Heart left ventricle (tissue), 16 donors: ENCODE measurements around the gene MAN2A2. TPM values are rescaled to one million over a fixed set of nuclear protein-coding genes. Genes with fewer than 3 reads are reported as not detected.

Source experiments
- ATAC-seq, 4 donors: fragments of 200-7000 bp; cut with Tn5 transposase; one replicate each; pipeline ENCODE4 v1.9.1; 2020 to 2022; ENCODE audit warnings: moderate library complexity in 4 of 4, mild to moderate bottlenecking in 3 of 4, moderate number of reproducible peaks in 1 of 4
- DNase-seq, 5 donors: peaks; one replicate each; pipeline ENCODE4 v3.0.0-alpha.2; 2020
- H3K27ac ChIP-seq, 12 donors: fragments of 200-600 bp; sonication (generic) in 4 of 12; one replicate each; pipeline versions ENCODE4 v1.5.0 to v1.8.0; 2016 to 2022; ENCODE audit warnings: mild to moderate bottlenecking in 2 of 12
- H3K27me3 ChIP-seq, 9 donors: fragments of 200-600 bp; sonication (generic) in 2 of 9; one replicate each; pipeline versions ENCODE4 v1.5.1 to v1.8.0; 2016 to 2022; ENCODE audit warnings: mild to moderate bottlenecking in 3 of 9
- H3K36me3 ChIP-seq, 9 donors: fragments of 200-600 bp; sonication (generic) in 2 of 9; one replicate each; pipeline versions ENCODE4 v1.5.0 to v1.8.0; 2018 to 2022; ENCODE audit warnings: mild to moderate bottlenecking in 2 of 9
- H3K4me1 ChIP-seq, 12 donors: fragments of 200-600 bp; sonication (generic) in 4 of 12; one replicate each; pipeline versions ENCODE4 v1.5.0 to v1.8.0; 2016 to 2022; ENCODE audit warnings: mild to moderate bottlenecking in 3 of 12
- H3K4me3 ChIP-seq, 12 donors: fragments of 200-600 bp; sonication (generic) in 4 of 12; one replicate each; pipeline versions ENCODE4 v1.5.0 to v1.8.0; 2017 to 2022; ENCODE audit warnings: mild to moderate bottlenecking in 9 of 12, moderate library complexity in 4 of 12
- H3K9me3 ChIP-seq, 12 donors: fragments of 200-600 bp; sonication (generic) in 4 of 12; one replicate each; pipeline versions ENCODE4 v1.5.0 to v1.8.0; 2016 to 2022; ENCODE audit warnings: mild to moderate bottlenecking in 1 of 12
- POLR2A ChIP-seq, 2 donors: fragments of 450-650 bp; IDR thresholded peaks; one replicate each; pipeline ENCODE4 v1.6.1; 2017; ENCODE audit warnings: antibody characterized with exemption in 2 of 2, mild to moderate bottlenecking in 2 of 2, moderate library complexity in 2 of 2
- WGBS, 4 donors: extraction: QIAGEN DNeasy Blood & Tissue Kit in 2 of 4; methylation state at CpG; one replicate each; pipeline versions ENCODE4 v1.1.5 to v1.1.7; 2013 to 2018; 5-methylcytosine and 5-hydroxymethylcytosine counted together
- intact Hi-C, 10 donors: fragments of 100-400 bp; cut with DNase I; formaldehyde crosslinking; loops; one replicate each; pipeline versions ENCODE4 v1.11.1 to v1.14.2; 2022
- polyA plus RNA-seq, 2 donors: library from polyadenylated mRNA; stranded (reverse); fragments of 200-250 nt; gene quantifications; one replicate each; pipeline ENCODE4 v1.2.3, GENCODE V29; 2013
- total RNA-seq, 9 donors: library from RNA; depleted of rRNA in 2 of 9; stranded (reverse); fragments of >200 nt in 2 of 9; fragmentation: NEBNext Ultra II Directional in 3 of 9; extraction: Animal tissue kit (Norgen Biotek cat#: 25700) in 3 of 9; gene quantifications; one replicate each; pipeline versions ENCODE4 v1.1.0 to v1.2.4, GENCODE V29; 2016 to 2023
- TF ChIP-seq, protein P1 (sequence below), 12 donors: fragments of 200-600 bp; sonication (generic) in 4 of 12; IDR thresholded peaks; one replicate each; pipeline versions ENCODE4 v1.5.0 to v1.8.0; 2018 to 2022; ENCODE audit warnings: antibody characterized with exemption in 12 of 12, mild to moderate bottlenecking in 5 of 12
- donor health status: ischemic (EF 13 %, LVEDD 7.1; RV severe dilation, severe dysfunction).
- donor health status: healthy with polysubstance abuse.
- donor health status: DM: no; HTN: yes; CAD: no.
- donor health status: DM: no; HTN: no; CAD: no.
- donor health status: ischemic (EF 25% LVEDD 6.9; RV normal size, moderate dysfunction).
- donor health status: ischemic (EF 25% LVEDD 5.7; RV mildly dilated, moderate dysfunction).
- donor health status: healthy.
- donor health status: DM: yes; HTN: yes; CAD: no.
- donor health status: ischemic (EF 35%, LVEDD 5.7; RV mildly dilated, moderate dysfunction).
- donor health status: nonischemic (EF 11% LVEDD 7.7; RV severe dilation, severe dysfunction).
- donor health status: DM: yes; HTN: yes; CAD: no.
- donor health status: PGD.
- donor health status: ischemic (EF 29% LVEDD 5.4; RV normal size, mild dysfunction).
- donor health status: nonischemic (EF 23%, LVEDD 6.1; RV moderate dilation, normal function).

Gene MAN2A2
- total and polyA plus RNA-seq, 11 donors: 38.7 to 145 (median 87.6) TPM

DNA sequence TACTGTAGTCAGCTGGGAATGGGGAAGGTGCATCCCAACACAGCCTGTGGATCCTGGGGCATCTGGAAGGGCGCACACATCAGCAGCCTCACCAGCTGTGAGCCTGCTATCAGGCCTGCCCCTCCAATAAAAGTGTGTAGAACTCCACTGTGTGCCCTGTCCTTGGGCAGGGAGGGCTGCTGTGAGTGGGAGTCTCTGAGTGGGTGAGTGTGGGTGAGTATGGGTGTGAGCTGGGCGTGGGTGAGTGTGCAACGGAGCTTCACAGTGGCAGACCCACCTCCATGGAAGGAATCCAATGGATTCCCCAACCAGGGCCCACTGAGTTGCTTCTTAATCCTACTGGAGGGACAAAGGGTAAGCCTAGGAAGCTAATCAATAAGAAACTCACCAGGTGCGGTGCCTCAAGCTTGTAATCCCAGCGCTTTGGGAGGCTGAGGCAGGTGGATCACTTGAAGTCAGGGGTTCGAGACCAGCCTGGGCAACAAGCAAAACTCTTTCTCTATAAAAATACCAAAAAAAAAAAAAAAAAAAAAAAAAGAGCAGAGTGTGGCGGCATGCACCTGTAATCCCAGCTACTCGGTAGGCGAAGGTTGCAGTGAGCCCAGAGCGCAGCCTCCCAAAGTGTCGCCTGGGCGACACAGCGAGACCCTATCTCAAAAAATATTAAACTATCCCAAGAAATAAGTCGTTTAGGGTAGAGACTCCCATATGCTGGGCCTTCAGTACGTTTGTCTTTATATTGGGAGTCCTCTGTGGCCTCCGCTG is 51.0 kb downstream of the MAN2A2 start:
- ATAC-seq: no peak
- DNase-seq: no peak
- 74 to 78% (median 76%) methylated on average over 15 to 16 of the region's 16 CpGs for WGBS, 4 donors
- Histone ChIP-seq H3K36me3 (peaks cover 3 to 48% (median 47%) of the 10 kb centered on the region in 9 donors), H3K9me3 (no peaks in the 10 kb centered on the region), H3K27ac (peak overlapping the region; percentile 78 to 93 (median 88)), H3K4me1 (peaks cover 0 to 36% (median 22%) of the 10 kb centered on the region in 12 donors), H3K4me3 (peak overlapping the region in 11 of 12 donors; percentile 38 to 96 (median 77)), H3K27me3 (no peaks in the 10 kb centered on the region)
- no peak for TF ChIP-seq POLR2A (IDR thresholded peaks at IDR 0.05)
- TF ChIP-seq, protein P1, sequence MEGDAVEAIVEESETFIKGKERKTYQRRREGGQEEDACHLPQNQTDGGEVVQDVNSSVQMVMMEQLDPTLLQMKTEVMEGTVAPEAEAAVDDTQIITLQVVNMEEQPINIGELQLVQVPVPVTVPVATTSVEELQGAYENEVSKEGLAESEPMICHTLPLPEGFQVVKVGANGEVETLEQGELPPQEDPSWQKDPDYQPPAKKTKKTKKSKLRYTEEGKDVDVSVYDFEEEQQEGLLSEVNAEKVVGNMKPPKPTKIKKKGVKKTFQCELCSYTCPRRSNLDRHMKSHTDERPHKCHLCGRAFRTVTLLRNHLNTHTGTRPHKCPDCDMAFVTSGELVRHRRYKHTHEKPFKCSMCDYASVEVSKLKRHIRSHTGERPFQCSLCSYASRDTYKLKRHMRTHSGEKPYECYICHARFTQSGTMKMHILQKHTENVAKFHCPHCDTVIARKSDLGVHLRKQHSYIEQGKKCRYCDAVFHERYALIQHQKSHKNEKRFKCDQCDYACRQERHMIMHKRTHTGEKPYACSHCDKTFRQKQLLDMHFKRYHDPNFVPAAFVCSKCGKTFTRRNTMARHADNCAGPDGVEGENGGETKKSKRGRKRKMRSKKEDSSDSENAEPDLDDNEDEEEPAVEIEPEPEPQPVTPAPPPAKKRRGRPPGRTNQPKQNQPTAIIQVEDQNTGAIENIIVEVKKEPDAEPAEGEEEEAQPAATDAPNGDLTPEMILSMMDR (IDR thresholded peaks at IDR 0.05): no peak
- intact Hi-C loops: loop anchor here in 3 of 10 donors (2.0 to 10.0 kb wide), 3 partner anchors 71 to 317 kb away; partner anchors contain the start of gene VPS33B (in 1 of the 3)

- ATAC-seq: peak; percentile 93 to 97 (median 94)
- Histone ChIP-seq H3K4me1 (peaks cover 0 to 44% (median 24%) of the 10 kb centered on the region in 12 donors), H3K27ac (peak within 1 kb of the TSS; percentile 78 to 93 (median 88)), H3K4me3 (peak within 1 kb of the TSS; percentile 38 to 96 (median 79)), H3K27me3 (no peaks in the 10 kb centered on the region), H3K36me3 (peaks cover 0 to 43% (median 38%) of the 10 kb centered on the region in 9 donors), H3K9me3 (no peaks in the 10 kb centered on the region)
- peak; percentile 94 to 97 (median 97) for DNase-seq
- WGBS, 4 donors: 2 to 10% (median 3%) methylated on average over 26 to 69 of the region's 69 CpGs
- intact Hi-C loops: loop anchor here (2.0 to 10.0 kb wide), 10 partner anchors 37 to 317 kb away; partner anchors contain the start of genes PRC1 (in 2 of the 10) and VPS33B (in 1 of the 10)
- TF ChIP-seq, protein P1 (IDR thresholded peaks at IDR 0.05): no peak
- peak in 1 of 2 donors; percentile 59 for TF ChIP-seq POLR2A (IDR thresholded peaks at IDR 0.05)
Observed at GRCh38 chr15:90954712-90955623, 51.9 kb downstream of the MAN2A2 start, which contains the start of gene RCCD1. TSS of gene RCCD1 (plus strand) at chr15:90954884. CDS start at chr15:90956735, 1,851 bp downstream.

GRCh38 chr15:90955624-90956273 is 52.6 kb downstream of the MAN2A2 start:
- peaks cover 0 to 51% (median 29%) of the 10 kb centered on the region in 12 donors for H3K4me1 ChIP-seq
- DNase-seq (no peak), ATAC-seq (no peak)
- H3K9me3 ChIP-seq: no peaks in the 10 kb centered on the region
- intact Hi-C loops: loop anchor here (1.0 to 10.0 kb wide), 13 partner anchors 37 to 317 kb away; partner anchors contain the start of genes PRC1 (in 2 of the 10) and VPS33B (in 1 of the 10)
- 73 to 84% (median 78%) methylated on average over 19 to 20 of the region's 20 CpGs for WGBS, 4 donors
- H3K36me3 ChIP-seq: peaks cover 0 to 43% (median 33%) of the 10 kb centered on the region in 9 donors
- TF ChIP-seq, protein P1 (IDR thresholded peaks at IDR 0.05): no peak
- no peak for TF ChIP-seq POLR2A (IDR thresholded peaks at IDR 0.05)
- no peaks in the 10 kb centered on the region for H3K27me3 ChIP-seq
- peak overlapping the region in 2 of 12 donors; percentile 81 to 88 for H3K27ac ChIP-seq
- peak overlapping the region in 9 of 12 donors; percentile 38 to 96 (median 94) for H3K4me3 ChIP-seq
